HG03039 (cell line): ENCODE data around the gene MRPL20.
"Not testable (repeated sequence)": the region's sequence is repeated elsewhere in the genome, so short reads cannot be mapped to it uniquely, and the experiment has no call there.

ENCODE experiments used
- ATAC-seq: cut with Tn5 transposase; IDR thresholded peaks from one replicate; pipeline ENCODE4 v1.9.1; 2021; ENCODE audit warnings: mild to moderate bottlenecking, moderate library complexity; ENCODE audit not compliant: unreplicated experiment

The MRPL20 gene

DNA sequence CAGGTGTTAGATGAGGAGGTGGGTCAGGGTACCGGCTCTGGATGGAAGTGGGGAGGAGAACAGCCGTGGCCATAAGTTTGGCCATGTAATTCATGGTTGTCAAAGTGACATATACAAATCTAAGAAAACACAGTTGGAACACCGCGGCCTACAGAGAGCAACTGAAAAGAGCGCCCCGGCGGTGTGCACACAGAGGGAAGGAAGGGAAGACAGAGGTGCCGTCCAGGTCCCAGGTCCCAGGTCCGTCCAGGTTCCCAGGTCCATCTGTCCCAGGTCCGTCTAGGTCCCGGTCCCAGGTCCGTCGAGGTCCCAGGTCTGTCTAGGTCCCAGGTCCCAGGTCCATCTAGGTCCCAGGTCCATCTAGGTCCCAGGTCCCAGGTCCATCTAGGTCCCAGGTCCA, 4.5 kb upstream of the MRPL20 start:
- no peak for ATAC-seq

DNA sequence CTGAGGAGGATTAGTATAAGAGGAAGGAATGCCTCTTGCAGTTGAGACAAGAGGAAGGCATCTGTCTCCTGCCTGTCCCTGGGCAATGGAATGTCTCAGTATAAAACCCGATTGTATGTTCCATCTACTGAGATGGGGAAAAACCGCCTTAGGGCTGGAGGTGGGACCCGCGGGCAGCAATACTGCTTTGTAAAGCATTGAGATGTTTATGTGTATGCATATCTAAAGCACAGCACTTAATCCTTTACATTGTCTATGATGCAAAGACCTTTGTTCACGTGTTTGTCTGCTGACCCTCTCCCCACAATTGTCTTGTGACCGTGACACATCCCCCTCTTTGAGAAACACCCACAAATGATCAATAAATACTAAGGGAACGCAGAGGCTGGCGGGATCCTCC, 3.1 kb upstream of the MRPL20 start:
- ATAC-seq: not testable (repeated sequence)

DNA sequence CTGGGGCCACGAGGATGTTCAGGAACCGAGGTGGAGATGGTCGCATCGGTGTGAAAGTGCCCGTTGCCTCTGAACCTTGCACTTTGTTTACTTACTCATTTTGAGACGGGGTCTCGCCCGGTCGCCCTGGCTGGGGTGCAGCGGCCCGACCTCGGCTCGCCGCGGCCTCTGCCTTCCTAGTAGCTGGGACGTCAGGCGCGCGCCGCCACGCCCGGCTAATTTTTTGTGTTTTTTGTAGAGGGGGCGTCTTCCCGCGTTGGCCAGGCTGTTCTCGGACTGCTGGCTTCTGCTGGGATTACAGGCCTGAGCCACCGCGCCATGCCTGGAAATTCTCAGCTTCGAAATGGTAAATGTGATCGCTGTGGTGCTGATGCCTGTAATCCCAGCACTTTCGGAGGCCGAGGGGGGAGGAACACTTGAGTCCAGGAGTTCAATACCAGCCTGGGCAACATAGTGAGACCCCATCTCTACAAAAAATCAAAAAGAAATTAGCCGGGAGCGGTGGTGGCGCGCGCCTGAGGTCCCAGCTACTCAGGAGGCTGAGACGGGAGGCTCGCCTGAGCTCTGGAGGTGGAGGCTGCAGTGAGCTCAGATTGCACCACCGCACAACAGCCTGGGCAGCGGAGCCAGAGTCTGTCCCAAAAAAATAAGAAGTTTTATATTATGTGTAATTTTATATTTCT, 684 bp upstream of the MRPL20 start:
- ATAC-seq: no peak

DNA sequence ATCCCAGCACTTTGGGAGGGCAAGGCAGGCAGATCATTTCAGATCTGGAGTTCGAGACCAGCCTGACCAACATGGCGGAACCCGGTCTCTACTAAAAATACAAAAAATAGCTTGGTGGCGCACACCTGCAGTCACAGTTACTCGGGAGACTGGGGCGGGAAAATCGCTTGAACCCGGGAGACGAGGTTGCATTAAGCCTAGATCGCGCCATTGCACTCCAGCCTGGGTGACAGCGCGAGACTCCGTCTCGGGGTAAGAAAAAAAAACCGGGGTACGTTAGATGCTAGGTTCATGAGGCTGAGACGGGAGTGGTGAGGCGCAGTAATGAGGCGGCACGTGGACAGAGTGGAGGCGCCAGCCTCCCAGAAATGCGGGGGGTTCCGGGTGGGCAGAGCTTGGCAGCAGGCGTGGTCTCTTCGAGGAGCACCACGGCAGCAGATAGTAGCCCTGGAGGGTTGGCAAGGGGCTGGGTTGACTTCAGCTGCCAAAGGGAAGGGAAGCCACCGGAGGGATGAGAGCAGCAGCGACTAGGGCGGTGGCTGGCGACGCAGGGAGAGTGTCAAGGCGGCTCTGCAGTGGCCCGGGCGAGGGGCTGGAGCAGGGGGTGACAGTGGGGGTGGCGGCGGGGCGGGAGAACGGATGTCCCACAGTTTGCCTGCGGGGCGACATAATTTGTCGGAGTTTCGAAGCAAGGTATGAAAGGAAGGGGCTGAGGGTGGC, 832 bp downstream of the MRPL20 start:
- ATAC-seq: no peak

DNA sequence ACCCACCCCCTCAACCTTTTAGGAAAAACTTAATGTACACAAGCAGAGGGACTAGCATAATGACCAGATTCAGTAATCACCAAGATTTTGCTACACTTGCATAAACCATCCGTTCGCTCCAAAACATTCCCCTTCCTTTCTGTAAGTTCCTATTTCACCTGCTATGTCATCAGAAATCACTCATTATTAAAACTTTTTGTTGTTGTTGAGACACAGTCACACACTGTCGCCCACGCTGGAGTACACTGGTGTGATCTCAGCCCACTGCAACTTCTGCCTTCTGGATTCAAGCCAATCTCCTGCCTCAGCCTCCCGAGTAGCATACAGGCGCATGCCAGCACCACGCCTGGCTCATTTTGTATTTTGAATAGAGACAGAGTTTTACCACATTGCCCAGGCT, 3.4 kb downstream of the MRPL20 start:
- no peak for ATAC-seq

DNA sequence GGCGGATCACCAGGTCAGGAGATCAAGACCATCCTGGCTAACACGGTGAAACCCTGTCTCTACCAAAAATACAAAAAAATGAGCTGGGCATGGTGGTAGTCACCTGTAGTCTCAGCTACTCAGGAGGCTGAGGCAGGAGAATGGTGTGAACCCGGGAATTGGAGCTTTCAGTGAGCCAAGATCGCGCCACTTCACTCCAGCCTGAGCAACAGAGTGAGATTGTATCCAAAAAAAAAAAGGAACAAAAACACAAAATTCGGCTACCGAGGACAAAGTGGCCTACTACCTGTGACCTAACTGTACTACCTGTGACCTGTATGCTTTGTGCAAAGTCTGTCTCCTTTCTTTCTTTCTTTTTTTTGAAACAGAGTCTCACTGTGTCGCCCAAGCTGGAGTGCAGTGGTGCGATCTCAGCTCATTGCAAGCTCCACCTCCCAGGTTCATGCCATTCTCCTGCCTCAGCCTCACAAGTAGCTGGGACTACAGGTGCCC, 4.1 kb downstream of the MRPL20 start:
- not testable (repeated sequence) for ATAC-seq

DNA sequence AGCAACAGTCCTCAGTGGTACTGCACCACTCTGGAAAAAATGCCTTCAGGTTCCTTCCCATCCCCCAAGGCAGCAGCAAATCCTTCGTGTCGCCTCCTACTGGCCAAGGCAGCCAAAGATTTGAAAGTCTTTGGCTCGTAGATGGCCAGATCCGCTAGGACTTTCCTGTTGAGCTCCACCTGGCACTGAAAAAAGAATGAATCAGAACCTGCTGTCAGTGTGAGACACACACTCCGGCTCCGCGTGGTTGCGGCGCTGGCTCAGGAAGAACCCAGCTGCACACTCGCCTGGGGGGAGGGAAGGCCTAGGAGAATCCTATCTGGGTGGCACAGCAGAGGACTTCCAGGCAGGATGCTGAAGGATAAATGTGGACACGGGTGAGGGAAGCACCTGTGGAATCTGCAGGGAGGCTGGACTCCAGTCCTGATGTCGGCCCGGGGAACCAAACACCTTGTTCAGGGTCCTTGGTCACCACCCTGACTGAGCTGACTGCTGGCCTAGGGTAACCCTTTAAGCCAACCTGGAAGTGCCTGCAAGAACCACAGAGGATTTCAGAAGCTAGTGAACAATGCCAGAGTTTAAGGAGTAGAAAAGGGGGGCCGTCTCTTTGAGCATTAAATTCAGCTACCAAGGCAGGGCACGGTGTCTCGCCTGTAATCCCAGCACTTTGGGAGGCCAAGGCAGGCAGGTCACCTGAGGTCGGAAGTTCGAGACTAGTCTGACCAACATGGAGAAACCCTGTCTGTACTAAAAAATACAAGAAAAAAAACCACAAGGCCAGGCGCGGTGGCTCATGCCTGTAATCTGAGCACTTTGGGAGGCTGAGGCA, 4.8 kb downstream of the MRPL20 start:
- ATAC-seq: no peak

DNA sequence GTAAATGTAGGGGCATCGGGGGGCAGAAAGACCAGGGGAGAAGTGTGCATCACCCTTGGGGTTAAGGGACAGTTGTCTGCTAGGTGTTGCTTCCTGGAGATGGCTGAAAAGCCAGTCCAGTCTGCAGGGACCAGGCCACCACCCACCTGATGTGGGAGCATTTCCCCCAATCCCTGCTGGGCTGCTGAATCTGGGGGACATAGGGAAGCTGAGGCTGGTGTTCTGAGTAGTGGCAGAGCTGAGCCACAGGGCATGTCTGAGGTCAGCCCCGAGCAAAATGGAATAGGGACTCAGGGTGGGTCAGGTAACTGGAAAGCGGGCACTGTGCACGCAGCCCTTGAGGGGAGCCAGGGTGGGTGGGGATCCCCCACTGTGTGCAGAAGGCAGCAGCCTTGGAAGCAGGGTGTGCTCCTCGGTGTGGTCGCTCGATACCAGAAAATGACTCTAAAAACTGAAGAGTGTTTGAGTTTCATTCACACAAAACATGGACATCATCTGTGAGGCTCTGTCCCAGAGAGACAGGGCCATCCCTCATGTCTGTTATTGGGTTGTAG, 5.6 kb downstream of the MRPL20 start:
- no peak for ATAC-seq

DNA sequence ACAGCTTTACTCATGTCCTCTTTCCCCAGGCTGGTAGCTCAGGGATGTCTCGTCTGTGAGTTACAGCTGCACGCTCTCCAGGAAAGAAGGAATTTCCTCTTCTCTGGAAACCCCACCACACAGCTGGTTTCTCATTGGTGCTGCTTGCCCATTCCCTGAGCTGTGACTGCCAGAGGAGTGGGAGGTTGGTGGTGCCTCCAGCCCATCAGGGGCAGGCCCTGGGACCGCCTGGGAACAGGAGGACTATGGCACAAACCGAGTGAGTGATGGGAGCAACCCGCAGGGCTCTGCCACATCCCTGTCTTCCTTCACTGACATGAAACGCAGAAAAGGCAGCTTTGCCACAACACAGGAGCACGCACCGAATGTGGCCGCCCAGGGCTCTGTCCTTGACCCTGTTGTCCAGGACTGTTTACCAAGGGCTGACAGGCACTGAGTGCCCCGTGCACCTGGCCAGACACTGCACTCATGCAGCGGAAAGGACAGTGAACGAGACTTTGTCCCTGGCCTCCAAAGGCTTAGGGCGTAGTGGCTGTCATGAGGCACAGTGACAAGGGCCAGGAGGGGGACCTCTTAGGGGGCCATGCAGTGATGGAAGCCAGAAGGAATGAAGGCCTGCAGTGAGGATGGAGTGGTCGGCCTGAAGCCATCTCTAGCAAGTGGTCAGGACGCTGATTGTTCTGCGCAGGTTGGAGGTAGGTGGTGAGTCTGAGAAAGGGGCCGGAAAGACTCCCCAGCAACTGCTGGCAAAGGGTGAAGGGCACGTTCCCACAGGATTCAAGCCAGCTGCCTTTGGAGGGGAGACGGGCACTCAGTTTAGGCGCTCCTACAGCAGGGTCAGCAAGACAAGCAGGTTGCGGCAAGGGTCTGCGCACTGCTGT, 6.3 kb downstream of the MRPL20 start:
- no peak for ATAC-seq

DNA sequence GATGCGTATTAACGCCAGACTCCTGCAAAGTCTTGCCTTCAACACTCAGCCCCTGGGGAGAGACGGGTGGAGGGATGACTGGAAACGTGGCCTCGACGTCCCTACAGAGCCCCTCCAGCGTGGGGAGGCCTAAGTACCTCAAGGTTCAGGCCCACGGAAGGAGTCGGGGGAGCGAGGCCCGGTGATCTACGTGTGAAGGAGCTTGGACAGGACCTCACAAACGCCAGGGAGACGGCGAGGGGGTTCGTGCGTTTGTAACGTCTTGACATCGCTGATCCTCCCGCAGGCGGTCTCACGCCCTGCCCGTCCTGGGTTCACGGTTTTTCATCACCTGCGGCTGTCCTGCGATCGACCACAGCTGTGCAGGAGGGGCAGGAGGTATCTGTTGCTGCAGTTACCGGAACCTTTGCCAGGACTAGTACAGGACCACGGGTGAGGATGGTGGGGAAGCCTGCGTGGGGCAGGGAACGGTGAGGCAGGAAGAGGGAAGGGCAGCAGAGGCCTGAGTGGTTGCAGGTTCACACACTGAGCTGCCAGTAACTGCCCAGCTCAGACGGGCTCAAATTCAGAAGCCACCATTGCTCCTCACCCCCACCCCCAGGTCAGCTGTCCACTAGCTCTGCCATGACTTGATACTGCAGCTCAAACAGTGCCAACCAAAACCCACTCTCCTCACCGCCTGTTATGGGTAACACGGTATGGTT, 7.1 kb downstream of the MRPL20 start:
- ATAC-seq: no peak

DNA sequence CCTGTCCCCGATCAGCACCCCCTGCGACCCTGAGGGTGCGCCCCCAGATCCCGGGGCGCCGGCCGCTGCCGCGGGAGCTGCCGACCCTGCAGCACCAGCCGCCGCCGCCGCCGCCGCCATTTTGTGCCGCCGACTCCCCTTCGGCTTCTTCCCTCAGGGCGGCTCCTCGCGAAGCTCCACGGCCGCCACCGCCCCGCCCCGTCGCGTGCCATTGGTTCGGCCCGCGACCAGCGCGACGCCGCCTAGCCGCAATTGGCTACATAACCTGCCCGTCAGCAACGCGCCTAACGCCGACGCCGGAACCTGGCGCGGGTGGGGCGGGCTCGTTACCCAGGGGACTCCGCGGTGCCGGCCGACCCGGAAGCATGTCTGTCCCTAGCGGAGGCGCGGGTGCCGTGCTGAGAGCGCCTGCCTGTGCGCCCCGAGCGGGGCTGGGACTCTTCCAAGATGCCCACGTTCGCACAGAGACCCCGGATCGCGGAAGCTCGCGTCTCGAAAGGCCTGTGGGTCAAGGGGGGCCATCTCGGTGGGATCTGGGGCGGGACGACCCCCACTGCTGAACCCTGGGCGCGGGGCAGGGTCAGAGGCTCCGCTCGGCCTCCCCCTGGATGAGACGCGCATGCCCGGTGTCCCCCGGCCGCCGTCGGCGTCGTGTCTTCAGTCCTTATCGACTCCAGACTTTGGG, 7.8 kb downstream of the MRPL20 start, which contains the start of gene CCNL2:
Gene CCNL2 (minus strand): TSS at position 149 of the 685 bp plus-strand sequence. CDS start 29 bp downstream, at position 120.
- ATAC-seq: peak; percentile 89

DNA sequence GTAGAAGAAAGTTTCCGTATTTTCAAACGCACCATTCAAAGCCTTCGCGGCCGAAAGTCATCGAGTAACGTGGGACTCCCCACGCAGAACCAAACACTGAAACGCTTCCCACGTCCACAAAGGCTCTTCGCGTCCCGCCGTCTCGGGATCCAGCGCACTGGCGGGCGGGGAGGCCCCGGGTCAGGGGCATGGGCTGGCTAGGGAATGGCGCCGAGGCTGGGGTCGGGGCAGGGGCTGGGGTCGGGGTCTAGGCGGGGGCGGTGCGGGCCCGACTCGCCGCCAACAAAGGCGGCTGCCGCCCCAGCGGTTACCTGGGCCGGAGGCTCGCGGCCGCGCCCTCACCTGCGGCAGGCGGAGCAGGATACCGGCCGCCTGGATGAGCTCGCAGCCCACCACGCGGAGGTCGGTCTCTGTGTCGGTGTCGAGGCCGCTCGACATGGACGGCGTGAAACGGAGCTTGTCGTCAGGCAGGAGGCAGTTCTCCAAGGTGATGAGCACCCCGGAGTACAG, 8.4 kb downstream of the MRPL20 start:
- peak; percentile 2 for ATAC-seq

DNA sequence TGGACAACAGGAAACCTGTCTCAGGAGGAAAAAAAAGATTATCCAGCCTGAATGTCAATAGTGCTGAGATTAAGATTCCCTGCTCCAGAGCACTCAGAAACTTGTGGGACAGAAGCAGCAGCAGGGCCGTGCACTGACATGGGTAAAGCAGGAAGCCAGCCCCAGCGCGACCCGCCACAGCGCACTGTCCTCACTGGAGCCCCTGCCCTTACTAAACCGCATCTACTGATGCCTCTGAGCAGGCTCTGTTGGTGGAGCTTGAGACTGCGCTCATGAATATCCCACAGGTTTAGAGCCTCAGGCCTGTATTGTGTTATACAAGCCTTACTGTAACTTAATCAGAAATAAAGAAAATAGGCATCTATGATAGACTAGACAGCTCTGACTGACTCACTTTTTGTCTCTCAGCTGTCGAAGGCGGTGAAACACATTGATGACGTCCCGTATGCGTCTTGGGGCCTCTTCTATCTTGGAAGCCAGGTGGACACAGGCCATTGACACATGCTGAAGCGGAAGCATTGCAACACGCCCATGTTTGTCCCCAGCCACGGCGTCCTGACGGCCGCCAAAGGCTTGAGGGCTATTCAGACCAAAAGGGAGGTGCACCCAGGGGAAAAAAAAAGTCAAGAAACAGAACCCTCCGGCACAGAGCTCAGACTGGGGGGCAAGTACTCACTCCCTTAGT, 9.1 kb downstream of the MRPL20 start:
- ATAC-seq: no peak

DNA sequence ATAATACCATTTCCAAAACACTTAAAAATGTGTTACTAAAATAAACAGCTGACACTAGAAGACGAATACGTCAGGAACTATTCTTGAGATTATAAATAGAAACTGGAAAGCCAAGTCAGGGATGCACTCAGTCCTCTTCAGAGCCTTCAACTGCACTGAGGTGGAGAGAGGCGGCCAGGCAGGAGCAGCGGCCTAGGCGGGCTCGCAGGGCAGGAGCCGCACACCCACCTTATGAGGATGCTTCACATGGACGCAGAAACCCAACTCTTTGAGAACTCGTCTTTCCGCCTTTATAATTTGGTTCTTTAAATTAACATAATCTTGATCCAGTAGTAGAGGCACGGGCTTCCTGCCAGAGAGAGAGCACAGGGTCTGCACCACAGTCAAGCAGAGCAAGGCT, 11.9 kb downstream of the MRPL20 start:
- no peak for ATAC-seq

DNA sequence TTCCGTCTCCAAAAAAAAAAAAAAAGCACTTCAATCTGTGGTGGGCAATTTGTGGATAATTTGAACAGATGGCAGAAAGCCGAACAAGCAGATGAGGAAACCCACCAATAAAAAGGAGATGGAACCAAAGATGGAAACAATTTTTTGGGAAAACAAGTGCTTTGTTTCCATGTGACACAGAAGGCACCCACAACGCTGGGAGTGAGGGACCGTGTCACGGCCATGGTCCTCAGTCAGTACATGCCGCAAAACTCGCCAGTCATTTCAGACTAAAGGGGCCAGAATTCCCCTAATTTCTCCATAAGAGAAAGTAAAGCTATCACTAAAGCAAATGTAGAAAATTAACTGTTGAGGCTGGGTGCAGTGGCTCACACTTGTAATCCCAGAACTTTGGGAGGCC, 13.0 kb downstream of the MRPL20 start:
- ATAC-seq: no peak

DNA sequence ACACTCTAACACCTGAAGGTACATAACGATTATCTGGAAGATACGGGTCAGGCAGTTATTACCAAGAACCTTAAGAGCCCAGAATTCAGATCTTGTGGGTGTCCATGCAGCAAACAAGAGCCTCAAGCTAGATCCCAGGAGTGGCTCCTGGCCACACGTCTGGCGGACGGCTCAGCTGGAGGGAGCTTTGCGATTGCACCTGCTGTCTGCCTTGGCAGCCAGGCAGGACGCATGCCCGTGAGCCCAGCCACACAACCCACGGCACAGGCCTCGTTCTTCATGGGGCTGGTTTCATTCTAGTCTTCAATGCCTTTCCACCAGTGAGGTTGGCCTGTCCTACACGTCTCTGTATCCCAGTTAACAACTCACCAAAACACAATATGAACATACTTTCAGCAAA, 13.7 kb downstream of the MRPL20 start:
- ATAC-seq: no peak

DNA sequence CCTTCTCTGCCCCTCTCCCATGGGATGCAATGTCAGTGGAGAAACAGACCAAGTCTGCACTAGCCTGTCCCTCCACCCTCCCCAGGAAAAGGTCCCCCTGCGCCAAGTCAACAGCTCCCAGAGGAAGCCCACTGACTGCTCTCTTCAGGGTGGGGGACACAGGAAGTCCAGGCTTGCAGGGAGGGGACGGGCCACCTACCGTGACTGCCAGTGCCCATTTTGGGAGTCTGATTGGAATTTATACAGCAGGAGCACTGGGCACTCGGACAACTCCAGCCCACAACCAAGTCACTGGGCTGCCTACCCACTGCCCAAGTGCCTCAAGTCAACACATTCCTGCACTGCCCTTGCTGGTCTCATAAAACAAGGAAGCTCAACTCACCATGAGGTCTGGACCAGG, 14.1 kb downstream of the MRPL20 start:
- no peak for ATAC-seq

DNA sequence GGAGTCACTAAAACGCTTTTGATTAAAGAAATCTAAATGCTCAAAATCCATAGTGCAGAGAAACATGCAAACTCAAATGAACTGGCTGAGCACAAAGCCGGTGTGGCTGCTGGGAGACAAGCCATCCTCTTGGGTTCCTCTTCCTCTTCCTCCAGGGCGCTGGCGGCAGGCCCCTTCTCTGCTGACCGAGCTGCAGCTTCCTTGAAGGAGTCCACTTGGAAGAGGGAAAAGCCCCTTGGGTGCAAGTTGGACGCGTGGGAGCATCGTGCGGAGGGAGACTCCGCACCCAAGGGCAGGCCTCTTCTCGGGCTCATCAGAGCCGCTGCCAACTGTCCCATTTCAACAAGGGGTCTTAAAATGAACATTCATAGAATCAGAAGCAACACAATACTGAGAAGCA, 15.9 kb downstream of the MRPL20 start:
- ATAC-seq: no peak
